ENCODE results near the gene RIMKLB. TPM values are rescaled to one million over a fixed set of nuclear protein-coding genes. Genes with fewer than 3 reads are reported as not detected.

The RIMKLB gene
- total and polyA plus RNA-seq, 2 of the 8 experiments (the other 6 are each of a cell fraction or from before 2014, with no cell fraction given), result 37.8 to 78.2 TPM

- Histone ChIP-seq H3K4me3 (ENCODE audit: extremely low read depth in 1 of 4, insufficient read depth in 2 of 4, low read depth in 3 of 4, low read length in 4 of 4) (no peak overlapping the region), H3K9me3 (ENCODE audit: insufficient read depth in 2 of 2, low read depth in 1 of 2, low read length in 1 of 2) (0 out of 4 replicates have a peak, but pooled peaks cover 0 to 5% of the 10 kb centered on the region in 2 experiments), H4K5ac (ENCODE audit: insufficient read length, low read depth, low read length) (peak overlapping the region; percentile 55), H3K9ac (replicated peaks in 1 of 4; ENCODE audit: extremely low read depth in 1 of 4, low read depth in 3 of 4, low read length in 3 of 4) (no peak overlapping the region), H3K23ac (ENCODE audit: insufficient read length) (no peak overlapping the region), H3K18ac (ENCODE audit: extremely low read depth, low read length) (no peak overlapping the region), H3K23me2 (ENCODE audit: low read depth, low read length) (peaks cover 2% of the 10 kb centered on the region), H3K79me1 (ENCODE audit: low read depth, low read length) (no peaks in the 10 kb centered on the region), H2AK5ac (ENCODE audit: low read depth, low read length) (no peak overlapping the region), H4K20me1 (replicated peaks in 1 of 2; ENCODE audit: control insufficient read depth in 1 of 2, insufficient read depth in 2 of 2, low read length in 2 of 2) (no peaks in the 10 kb centered on the region), H3K14ac (ENCODE audit: insufficient read length) (no peak overlapping the region), H3K27ac (ENCODE audit: low read depth, low read length) (no peak overlapping the region), H2BK20ac (ENCODE audit: low read length) (no peak overlapping the region), H2BK5ac (ENCODE audit: low read depth, low read length) (no peak overlapping the region), H3K79me2 (ENCODE audit: control insufficient read depth in 1 of 2, insufficient read depth in 2 of 2, low read length in 2 of 2) (no peaks in the 10 kb centered on the region), H3K4ac (replicated peaks; ENCODE audit: insufficient read length, low read depth, low read length) (no peak overlapping the region), H2BK12ac (ENCODE audit: low read depth, low read length) (no peak overlapping the region), H4K8ac (ENCODE audit: extremely low read depth, insufficient read depth, low read length) (no peak overlapping the region), H3K4me2 (ENCODE audit: insufficient read depth in 1 of 2, low read depth in 2 of 2, low read length in 2 of 2) (no peak overlapping the region), H3K27me3 (replicated peaks in 1 of 4; ENCODE audit: control insufficient read depth in 3 of 4, extremely low read depth in 1 of 4, insufficient read depth in 3 of 4, low read length in 3 of 4) (no peaks in the 10 kb centered on the region), H3K4me1 (replicated peaks in 1 of 4; ENCODE audit: control insufficient read depth in 3 of 4, insufficient read depth in 4 of 4, low read length in 3 of 4) (peaks cover 4 to 19% (median 17%) of the 10 kb centered on the region in 4 experiments), H4K91ac (replicated peaks; ENCODE audit: insufficient read length, low read length) (peak overlapping the region; percentile 59), H3K36me3 (ENCODE audit: control insufficient read depth in 2 of 4, insufficient read depth in 4 of 4, low read length in 3 of 4) (no peaks in the 10 kb centered on the region), H3K56ac (replicated peaks; ENCODE audit: insufficient read length, low read depth, low read length) (no peak overlapping the region), H2BK15ac (ENCODE audit: low read length) (no peak overlapping the region), H2BK120ac (replicated peaks; ENCODE audit: low read depth, low read length) (no peak overlapping the region), H2AFZ (ENCODE audit: low read length) (no peak overlapping the region)
- CTCF ChIA-PET (ENCODE audit: partially characterized antibody), result interaction anchor here (0.6 to 7.3 kb wide), 10 partner anchors 11 to 187 kb away, joined by 3 to 65 read pairs (median 4); partner anchors contain the start of gene MFAP5
- 87% methylated on average over 3 of the region's 3 CpGs; no CpG with 5 or more reads in 1 of the 2 experiments for WGBS, 2 experiments (ENCODE audit: extremely low coverage in 1 of 2, insufficient coverage in 1 of 2, insufficient read length in 1 of 2, insufficient replicate concordance in 2 of 2, low coverage in 1 of 2, low lambda C conversion rate in 2 of 2, missing lambda C conversion rate in 1 of 2)
- FAIRE-seq (no peak), DNase-seq (ENCODE audit: low read depth in 1 of 2, low spot score in 2 of 2) (no peak)
- POLR2A ChIA-PET (ENCODE audit: partially characterized antibody), result interaction anchor here (0.8 to 10.4 kb wide), 7 partner anchors 11 to 44 kb away, joined by 3 to 211 read pairs (median 4); no protein-coding TSS in a partner anchor
- TF ChIP-seq BRCA1 (IDR thresholded peaks at IDR 0.05; ENCODE audit: low read depth, low read length), result no peak
- no peak for TF ChIP-seq SP4 (IDR thresholded peaks at IDR 0.05; ENCODE audit: low read length)
- TF ChIP-seq TAF7 (optimal IDR thresholded peaks at IDR 0.05; ENCODE audit: borderline replicate concordance, low read depth, low read length), result no peak
Measured at GRCh38 chr12:8821591-8821990, 123.8 kb downstream of the RIMKLB start.

All from H1 (cell line).